GM19468 (cell line): Measurements from ENCODE around the gene CACNB4.
"Not testable (repeated sequence)": the region's sequence is repeated elsewhere in the genome, so short reads cannot be mapped to it uniquely, and the experiment has no call there.

ENCODE experiments used
- ATAC-seq: cut with Tn5 transposase; IDR thresholded peaks from one replicate; pipeline ENCODE4 v1.9.1; 2021; ENCODE audit warnings: mild to moderate bottlenecking, moderate library complexity, moderate number of reproducible peaks; ENCODE audit not compliant: unreplicated experiment; ENCODE audit errors: extremely low read depth

CACNB4 gene

GRCh38 chr2:151802315-151802714 is 296.5 kb downstream of the CACNB4 start:
- no peak for ATAC-seq

- no peak for ATAC-seq
Observed at GRCh38 chr2:151799886-151800292, 299.0 kb downstream of the CACNB4 start.

GRCh38 chr2:151796774-151797173 is 302.1 kb downstream of the CACNB4 start:
- no peak for ATAC-seq

DNA sequence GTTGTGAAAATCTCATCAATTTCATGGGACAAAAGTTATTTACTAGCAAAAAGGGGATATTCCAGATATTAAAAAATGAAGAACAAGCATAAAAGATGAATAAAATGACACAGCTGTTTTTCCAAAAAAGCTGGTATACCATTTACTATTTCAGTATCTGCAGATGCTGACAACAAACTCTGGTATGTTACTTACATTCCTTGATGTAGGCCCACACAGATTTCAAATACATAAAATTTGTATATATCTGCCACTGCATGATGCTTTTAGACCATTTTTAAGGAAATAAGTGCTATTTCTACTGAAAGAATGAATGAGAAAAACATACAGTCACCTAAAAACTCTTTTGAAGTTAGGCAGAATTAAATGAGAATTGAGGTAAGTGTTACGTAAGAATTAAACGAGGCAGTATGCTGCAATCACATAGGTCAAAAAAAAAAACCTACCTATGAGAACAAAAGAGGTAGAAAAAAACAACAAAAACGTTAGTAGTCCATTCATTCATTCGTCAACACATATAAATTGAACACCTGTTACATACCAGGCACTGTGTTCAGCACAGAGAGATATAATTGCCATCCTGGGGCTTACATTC is 303.1 kb downstream of the CACNB4 start:
- no peak for ATAC-seq

DNA sequence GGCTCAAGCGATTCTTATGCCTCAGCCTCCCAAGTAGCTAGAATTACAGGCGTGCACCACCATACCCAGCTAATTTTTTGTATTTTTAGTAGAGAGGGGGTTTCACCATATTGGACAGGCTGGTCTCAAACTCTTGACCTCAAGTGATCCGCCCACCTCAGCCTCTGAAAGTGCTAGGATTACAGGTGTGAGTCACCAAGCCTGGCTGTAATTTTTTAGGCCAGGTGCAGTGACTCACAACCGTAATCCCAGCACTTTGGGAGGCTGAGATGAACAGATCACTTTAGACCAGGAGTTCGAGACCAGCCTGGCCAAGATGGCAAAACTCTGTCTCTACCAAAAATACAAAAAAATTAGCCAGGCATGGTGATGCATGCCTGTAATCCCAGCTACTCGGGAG is 304.4 kb downstream of the CACNB4 start:
- ATAC-seq = not testable (repeated sequence)

DNA sequence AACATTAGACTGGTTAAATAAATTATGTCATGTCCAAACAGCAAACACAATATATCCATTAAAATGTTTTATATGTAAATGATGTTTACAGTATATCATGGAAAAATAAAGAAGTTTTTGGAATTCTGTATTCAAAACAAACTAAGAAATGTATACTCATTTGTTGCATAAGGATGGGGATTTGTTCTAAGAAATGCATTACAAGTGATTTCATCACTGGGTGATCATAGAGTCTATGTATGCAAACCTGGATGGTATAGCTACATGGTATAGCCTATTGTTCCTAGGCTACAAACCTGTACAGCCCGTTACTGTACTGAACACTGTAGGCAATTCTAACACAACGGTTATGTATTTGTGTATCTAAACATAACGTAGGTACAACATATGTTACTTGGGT is 305.7 kb downstream of the CACNB4 start:
- no peak for ATAC-seq

DNA sequence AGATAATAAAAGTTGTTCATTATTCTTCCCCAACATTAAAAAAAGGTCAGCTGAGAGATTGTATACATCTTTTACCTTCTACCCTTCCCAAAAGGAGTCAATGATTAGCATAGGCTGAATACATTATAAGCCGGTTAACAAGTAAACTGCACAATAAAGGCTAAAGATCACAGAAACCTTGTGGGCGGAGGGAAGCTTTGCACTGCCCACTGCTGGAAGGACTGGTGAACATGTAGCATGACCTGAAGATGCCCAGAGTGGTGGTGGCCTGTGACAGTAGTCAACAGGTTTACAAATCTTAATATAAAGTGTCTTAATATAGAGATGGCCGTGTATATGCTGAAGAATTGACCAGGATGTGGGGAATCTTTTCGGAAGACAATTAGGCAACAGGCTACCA is 306.3 kb downstream of the CACNB4 start:
- no peak for ATAC-seq

GRCh38 chr2:151791545-151791944 is 307.3 kb downstream of the CACNB4 start:
- ATAC-seq = no peak

- ATAC-seq = no peak
Observed at GRCh38 chr2:151790689-151791088, 308.2 kb downstream of the CACNB4 start.

DNA sequence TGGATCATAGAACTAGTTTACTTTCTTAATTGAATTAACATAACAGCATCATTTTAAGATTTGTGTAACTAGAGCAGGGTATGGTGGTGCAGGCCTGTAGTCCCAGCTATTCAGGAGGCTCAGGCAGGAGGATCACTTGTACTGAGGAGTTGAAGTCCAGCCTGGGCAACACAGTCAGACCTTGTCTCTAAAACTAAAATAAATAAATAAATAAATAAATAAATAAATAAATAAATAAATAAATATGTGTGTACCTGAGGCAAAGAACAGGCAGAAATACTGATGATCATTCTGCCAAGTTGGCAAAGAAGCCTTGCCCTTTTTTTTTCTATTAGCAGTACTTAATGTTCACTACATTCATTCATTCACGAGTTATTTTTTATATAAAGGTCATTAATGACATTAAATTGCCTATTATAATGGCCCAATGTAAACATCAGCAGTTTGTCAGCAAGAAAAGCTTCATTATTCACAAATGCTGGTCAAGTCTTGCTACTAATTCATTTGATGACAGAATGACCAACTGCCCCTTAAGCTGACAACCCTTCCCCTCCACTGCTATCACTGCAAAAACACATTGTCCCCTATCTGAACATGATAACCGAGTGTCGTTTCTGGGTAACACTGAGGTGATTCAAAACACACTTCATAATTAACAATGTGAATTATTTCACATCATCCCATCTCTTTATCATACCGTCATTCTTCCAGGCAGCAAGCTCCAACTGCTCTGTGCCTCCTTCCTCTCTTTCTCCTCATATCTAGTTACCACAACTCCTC is 309.6 kb downstream of the CACNB4 start:
- ATAC-seq = no peak

DNA sequence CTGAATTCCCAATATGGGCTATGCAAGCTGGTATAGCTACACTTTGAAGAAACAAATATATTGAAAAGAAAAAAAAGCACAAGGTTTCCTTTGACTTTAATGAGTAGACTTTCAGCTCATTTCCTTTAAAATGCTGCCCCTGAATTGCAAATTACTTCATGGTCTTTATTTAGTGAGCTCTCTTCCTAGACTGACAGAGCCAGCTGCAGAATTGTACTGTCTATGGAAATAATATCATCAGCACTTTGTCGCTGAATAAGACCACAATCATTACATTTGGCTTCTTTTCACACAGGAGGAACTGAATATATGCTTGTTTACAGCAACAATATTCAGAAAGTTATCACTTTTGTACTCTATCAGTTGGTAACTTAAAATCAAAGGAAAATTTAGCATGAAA is 312.4 kb downstream of the CACNB4 start:
- ATAC-seq = no peak

- ATAC-seq = no peak
Observed at GRCh38 chr2:151786077-151786476, 312.8 kb downstream of the CACNB4 start.

- no peak for ATAC-seq
Observed at GRCh38 chr2:151783133-151783520, 315.7 kb downstream of the CACNB4 start.
